ENCODE data around the gene PNLDC1. TPM values are rescaled to one million over a fixed set of nuclear protein-coding genes. Genes with fewer than 3 reads are reported as not detected.

The PNLDC1 gene
- not detected in 2 replicates for total RNA-seq (2014; rRNA removed; shearing (Covaris generic))

- no peak within 1 kb of the TSS for H3K4me3 ChIP-seq (ENCODE audit: insufficient read depth, low read depth, low read length)
- no peaks in the 10 kb centered on the region for H3K27me3 ChIP-seq (ENCODE audit: control insufficient read depth, insufficient read depth, low read length)
- DNase-seq, result no peak
- H3K36me3 ChIP-seq (replicated peaks; ENCODE audit: control insufficient read depth, insufficient read depth, low read length), result peaks cover 7% of the 10 kb centered on the region
These were observed at the start of gene PNLDC1 for GRCh38 chr6:159800141-159800865. PNLDC1 (plus strand) TSS chr6:159800276; CDS start chr6:159800308, 32 bp downstream.

- Histone ChIP-seq H3K27me3 (ENCODE audit: control insufficient read depth, insufficient read depth, low read length) (no peaks in the 10 kb centered on the region), H3K36me3 (replicated peaks; ENCODE audit: control insufficient read depth, insufficient read depth, low read length) (peaks cover 33% of the 10 kb centered on the region), H3K4me3 (ENCODE audit: insufficient read depth, low read depth, low read length) (no peak overlapping the region)
- no peak for DNase-seq
These were observed 48.6 kb upstream of the PNLDC1 start for GRCh38 chr6:159751448-159751847.

- no peak for DNase-seq
- Histone ChIP-seq H3K4me3 (ENCODE audit: insufficient read depth, low read depth, low read length) (no peak overlapping the region), H3K36me3 (replicated peaks; ENCODE audit: control insufficient read depth, insufficient read depth, low read length) (peaks cover 32% of the 10 kb centered on the region), H3K27me3 (ENCODE audit: control insufficient read depth, insufficient read depth, low read length) (no peaks in the 10 kb centered on the region)
These were observed 46.8 kb upstream of the PNLDC1 start for GRCh38 chr6:159753081-159753872.

- peaks cover 34% of the 10 kb centered on the region for H3K36me3 ChIP-seq (replicated peaks; ENCODE audit: control insufficient read depth, insufficient read depth, low read length)
- DNase-seq, result no peak
- no peaks in the 10 kb centered on the region for H3K27me3 ChIP-seq (ENCODE audit: control insufficient read depth, insufficient read depth, low read length)
These were observed 45.7 kb upstream of the PNLDC1 start for GRCh38 chr6:159754401-159754800.

GRCh38 chr6:159754959-159755914, 44.8 kb upstream of the PNLDC1 start:
- Histone ChIP-seq H3K36me3 (replicated peaks; ENCODE audit: control insufficient read depth, insufficient read depth, low read length) (peaks cover 30% of the 10 kb centered on the region), H3K4me3 (ENCODE audit: insufficient read depth, low read depth, low read length) (no peak overlapping the region), H3K27me3 (ENCODE audit: control insufficient read depth, insufficient read depth, low read length) (no peaks in the 10 kb centered on the region)
- no peak for DNase-seq

More at GRCh38 chr6:159754401-159754800, 45.7 kb upstream of the PNLDC1 start:
- no peak overlapping the region for H3K4me3 ChIP-seq (ENCODE audit: insufficient read depth, low read depth, low read length)

GRCh38 chr6:159756508-159756907, 43.6 kb upstream of the PNLDC1 start:
- Histone ChIP-seq H3K36me3 (replicated peaks; ENCODE audit: control insufficient read depth, insufficient read depth, low read length) (peaks cover 26% of the 10 kb centered on the region), H3K4me3 (ENCODE audit: insufficient read depth, low read depth, low read length) (no peak overlapping the region), H3K27me3 (ENCODE audit: control insufficient read depth, insufficient read depth, low read length) (no peaks in the 10 kb centered on the region)
- DNase-seq, result no peak

GRCh38 chr6:159758031-159759001, 41.8 kb upstream of the PNLDC1 start:
- Histone ChIP-seq H3K36me3 (replicated peaks; ENCODE audit: control insufficient read depth, insufficient read depth, low read length) (peaks cover 26% of the 10 kb centered on the region), H3K27me3 (ENCODE audit: control insufficient read depth, insufficient read depth, low read length) (no peaks in the 10 kb centered on the region), H3K4me3 (ENCODE audit: insufficient read depth, low read depth, low read length) (no peak overlapping the region)
- peak; percentile 38 for DNase-seq

GRCh38 chr6:159759645-159760044, 40.4 kb upstream of the PNLDC1 start:
- Histone ChIP-seq H3K27me3 (ENCODE audit: control insufficient read depth, insufficient read depth, low read length) (no peaks in the 10 kb centered on the region), H3K4me3 (ENCODE audit: insufficient read depth, low read depth, low read length) (no peak overlapping the region), H3K36me3 (replicated peaks; ENCODE audit: control insufficient read depth, insufficient read depth, low read length) (peaks cover 29% of the 10 kb centered on the region)
- DNase-seq, result no peak

GRCh38 chr6:159760602-159761057, 39.4 kb upstream of the PNLDC1 start:
- peak; percentile 72 for DNase-seq
- Histone ChIP-seq H3K27me3 (ENCODE audit: control insufficient read depth, insufficient read depth, low read length) (no peaks in the 10 kb centered on the region), H3K36me3 (replicated peaks; ENCODE audit: control insufficient read depth, insufficient read depth, low read length) (peaks cover 24% of the 10 kb centered on the region), H3K4me3 (ENCODE audit: insufficient read depth, low read depth, low read length) (no peak overlapping the region; the same call in 1 of the 2 replicates)

GRCh38 chr6:159761129-159761872, 38.8 kb upstream of the PNLDC1 start:
- peak; percentile 49 for DNase-seq
- Histone ChIP-seq H3K36me3 (replicated peaks; ENCODE audit: control insufficient read depth, insufficient read depth, low read length) (peaks cover 20% of the 10 kb centered on the region), H3K27me3 (ENCODE audit: control insufficient read depth, insufficient read depth, low read length) (no peaks in the 10 kb centered on the region)

GRCh38 chr6:159761873-159762680, 38.0 kb upstream of the PNLDC1 start, which contains the start of gene ACAT2:
ACAT2 (plus strand) TSS chr6:159762045; CDS start chr6:159762088, 43 bp downstream.
- Histone ChIP-seq H3K4me3 (ENCODE audit: insufficient read depth, low read depth, low read length) (peak within 1 kb of the TSS; percentile 98), H3K27me3 (ENCODE audit: control insufficient read depth, insufficient read depth, low read length) (no peaks in the 10 kb centered on the region), H3K36me3 (replicated peaks; ENCODE audit: control insufficient read depth, insufficient read depth, low read length) (peaks cover 23% of the 10 kb centered on the region)
- DNase-seq, result peak; percentile 99

More at GRCh38 chr6:159761129-159761872, 38.8 kb upstream of the PNLDC1 start:
- peak overlapping the region; percentile 61 for H3K4me3 ChIP-seq (ENCODE audit: insufficient read depth, low read depth, low read length)

- Histone ChIP-seq H3K27me3 (ENCODE audit: control insufficient read depth, insufficient read depth, low read length) (no peaks in the 10 kb centered on the region), H3K4me3 (ENCODE audit: insufficient read depth, low read depth, low read length) (peak overlapping the region; percentile 98), H3K36me3 (replicated peaks; ENCODE audit: control insufficient read depth, insufficient read depth, low read length) (peaks cover 27% of the 10 kb centered on the region)
- no peak for DNase-seq
These were observed 37.3 kb upstream of the PNLDC1 start for GRCh38 chr6:159762681-159763293.
